NCI-H774 (cell line): ENCODE results near the gene ELP2.
"Not testable (repeated sequence)": the region's sequence is repeated elsewhere in the genome, so short reads cannot be mapped to it uniquely, and the experiment has no call there.

ENCODE experiments used
- DNase-seq: peaks from one replicate; lab custom pipeline; 2025; lab: John Stamatoyannopoulos, UW

The ELP2 gene

GRCh38 chr18:36157441-36157840 lies 27.7 kb downstream of the ELP2 start:
- DNase-seq = no peak

GRCh38 chr18:36158266-36158867 lies 28.7 kb downstream of the ELP2 start:
- no peak for DNase-seq

DNA sequence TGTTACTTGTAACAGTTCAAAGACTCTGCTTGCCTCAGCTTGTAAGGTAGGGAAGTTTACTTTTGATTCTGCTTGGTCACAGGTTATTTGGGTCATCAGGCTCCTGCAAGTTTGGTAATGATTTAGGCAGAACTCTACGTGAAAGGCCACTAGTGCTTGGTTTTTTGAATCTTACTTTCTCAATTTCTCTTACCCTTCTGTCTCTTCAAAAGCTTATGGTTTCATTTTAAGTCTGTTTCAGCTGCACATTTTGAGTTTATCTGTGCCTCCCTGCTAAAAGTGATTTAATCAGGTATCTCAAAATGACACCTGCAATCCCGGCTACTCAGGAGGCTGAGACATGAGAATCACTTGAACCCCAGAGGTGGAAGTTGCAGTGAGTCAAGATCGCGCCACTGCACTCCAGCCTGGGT lies 31.3 kb downstream of the ELP2 start:
- no peak for DNase-seq

- DNase-seq = no peak
Observed at GRCh38 chr18:36162981-36163380, 33.3 kb downstream of the ELP2 start.

DNA sequence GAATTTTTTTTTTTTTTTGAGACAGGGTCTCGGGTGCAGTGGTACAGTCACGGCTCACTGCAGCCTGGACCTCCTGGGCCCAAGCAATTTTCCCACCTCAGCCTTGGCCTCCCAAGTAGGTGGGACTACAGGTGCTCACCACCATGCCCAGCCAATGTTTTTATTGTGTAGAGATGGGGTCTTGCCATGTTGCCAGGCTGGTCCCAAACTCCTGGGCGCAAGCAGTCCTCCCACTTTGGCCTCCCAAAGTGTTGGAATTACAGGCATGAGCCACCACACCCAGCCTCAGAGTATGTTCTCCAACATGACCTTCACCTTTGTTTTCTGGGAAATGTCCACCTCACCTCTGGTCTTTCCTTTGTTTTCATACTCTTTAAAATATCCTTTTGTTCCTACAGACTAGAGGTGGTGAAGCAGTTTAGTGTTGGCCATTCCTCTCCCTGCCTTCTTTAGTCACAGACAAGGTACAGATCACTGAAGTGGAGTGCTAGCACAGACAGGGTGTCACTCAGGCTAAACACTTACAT lies 38.1 kb downstream of the ELP2 start:
- no peak for DNase-seq

DNA sequence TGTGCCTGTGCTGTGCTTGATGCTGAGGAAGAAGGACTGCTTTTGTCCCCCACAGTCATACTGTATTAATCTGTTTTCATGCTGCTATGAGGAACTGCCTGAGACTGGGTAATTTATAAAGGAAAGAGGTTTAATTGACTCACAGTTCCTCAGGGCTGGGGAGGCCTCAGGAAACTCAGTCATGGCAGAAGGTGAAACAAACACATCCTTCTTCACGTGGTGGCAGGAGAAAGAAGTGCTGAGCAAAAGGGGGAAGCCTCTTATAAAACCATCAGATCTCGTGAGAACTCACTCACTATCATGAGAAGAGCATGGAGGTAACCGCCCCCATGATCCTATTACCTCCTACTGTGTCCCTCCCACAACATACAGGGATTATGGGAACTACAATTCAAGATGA lies 38.6 kb downstream of the ELP2 start:
- DNase-seq = not testable (repeated sequence)

DNA sequence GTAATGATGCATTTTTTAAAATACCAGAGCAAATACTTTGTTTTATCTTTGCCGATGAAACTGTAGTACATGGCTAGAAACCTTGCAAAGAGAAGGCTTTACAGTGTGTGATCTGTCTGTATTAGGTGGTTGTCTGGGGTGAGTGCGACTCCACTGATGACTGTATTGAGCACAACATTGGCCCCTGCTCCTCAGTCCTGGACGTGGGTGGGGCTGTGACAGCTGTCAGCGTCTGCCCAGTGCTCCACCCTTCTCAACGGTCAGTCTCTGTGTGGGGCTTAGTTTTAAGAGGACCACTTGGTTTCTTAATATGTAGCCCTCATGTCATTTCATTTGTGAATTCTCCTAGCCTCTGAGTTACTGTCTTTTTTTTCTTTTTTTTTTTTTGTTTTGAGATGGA lies 40.2 kb downstream of the ELP2 start:
- DNase-seq = no peak

DNA sequence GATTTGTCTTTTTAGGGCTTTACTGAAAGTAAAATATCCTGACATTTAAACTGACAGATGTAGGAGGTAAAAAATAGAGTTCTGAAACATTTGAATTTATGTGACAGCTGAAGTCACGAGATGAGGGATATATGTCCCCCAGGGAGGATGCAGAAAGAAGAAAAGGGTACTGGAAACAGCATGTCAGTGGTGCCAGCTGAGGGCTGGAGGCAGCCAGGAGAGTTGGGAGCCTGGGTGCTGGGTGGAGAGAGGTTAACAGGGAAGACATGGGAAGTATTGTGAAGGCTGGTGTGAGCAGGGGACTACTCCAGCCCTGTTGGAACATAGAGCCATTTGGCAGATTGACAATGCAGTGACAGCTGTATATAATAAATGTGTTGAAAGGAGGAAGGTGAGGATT lies 45.8 kb downstream of the ELP2 start:
- no peak for DNase-seq

DNA sequence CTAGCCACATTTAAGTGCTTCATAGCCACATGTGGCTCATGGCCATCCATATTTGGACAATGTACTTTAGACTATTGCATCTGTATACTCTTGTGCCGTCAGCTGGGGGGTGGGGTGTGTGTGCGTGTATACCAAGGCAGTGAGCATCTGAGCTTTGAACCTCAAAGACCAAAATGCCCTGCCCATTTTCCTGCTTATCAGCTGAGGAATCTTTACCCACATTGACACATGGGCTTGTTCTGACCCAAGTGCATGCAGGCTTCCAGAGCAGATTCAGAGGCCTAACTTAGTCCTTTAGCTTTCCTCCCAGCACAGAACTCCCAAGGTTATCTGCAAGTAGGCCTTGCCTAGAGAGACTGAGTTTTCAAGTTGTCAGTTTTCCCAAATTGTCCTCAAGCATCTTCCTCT lies 46.5 kb downstream of the ELP2 start:
- no peak for DNase-seq

- no peak for DNase-seq
Observed at GRCh38 chr18:36176711-36177110, 47.0 kb downstream of the ELP2 start.

DNA sequence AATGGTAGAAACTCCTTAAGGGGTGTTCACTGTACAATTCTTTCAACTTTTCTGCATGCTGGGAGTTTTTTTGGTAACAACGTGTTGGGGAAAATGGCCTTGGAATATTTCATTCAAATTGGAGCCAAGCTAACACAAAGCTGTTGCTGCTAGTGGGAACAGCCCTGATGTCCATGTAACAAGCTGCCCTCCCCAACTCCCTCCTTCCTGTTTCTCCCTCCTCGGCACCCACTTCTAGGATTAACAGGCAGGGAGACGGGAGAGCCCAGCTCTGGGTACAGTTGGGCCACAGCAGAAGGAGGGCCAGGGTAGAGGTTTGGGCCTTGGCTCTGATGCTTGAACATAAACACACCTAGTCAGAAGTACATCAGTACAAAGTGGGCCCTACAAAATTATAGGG lies 48.2 kb downstream of the ELP2 start:
- DNase-seq = no peak

GRCh38 chr18:36179562-36180355 lies 50.1 kb downstream of the ELP2 start:
- no peak for DNase-seq

GRCh38 chr18:36181441-36181840 lies 51.7 kb downstream of the ELP2 start:
- DNase-seq = no peak

GRCh38 chr18:36181898-36182506 lies 52.3 kb downstream of the ELP2 start:
- no peak for DNase-seq

GRCh38 chr18:36183033-36183432 lies 53.3 kb downstream of the ELP2 start:
- DNase-seq = no peak

DNA sequence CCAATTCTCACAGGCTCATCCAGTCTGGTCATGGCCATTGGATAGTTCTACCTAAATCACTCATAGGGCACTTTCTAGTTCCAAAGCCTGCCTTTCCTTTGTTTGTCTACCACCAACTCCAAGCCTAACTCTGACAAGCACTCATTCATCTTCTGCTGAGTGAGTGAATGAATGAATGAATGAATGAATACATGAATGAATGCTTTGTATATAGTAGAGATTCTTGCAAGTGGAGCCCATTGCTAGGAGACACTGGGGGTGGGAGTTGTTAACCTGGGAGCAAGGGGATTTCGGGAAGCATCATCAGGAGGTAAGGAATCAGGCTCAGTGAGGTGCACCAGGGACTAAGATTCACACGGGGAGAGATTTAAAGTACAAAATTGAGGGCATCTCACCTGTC lies 54.3 kb downstream of the ELP2 start:
- DNase-seq = no peak

- DNase-seq = no peak
Observed at GRCh38 chr18:36185157-36185556, 55.5 kb downstream of the ELP2 start.

DNA sequence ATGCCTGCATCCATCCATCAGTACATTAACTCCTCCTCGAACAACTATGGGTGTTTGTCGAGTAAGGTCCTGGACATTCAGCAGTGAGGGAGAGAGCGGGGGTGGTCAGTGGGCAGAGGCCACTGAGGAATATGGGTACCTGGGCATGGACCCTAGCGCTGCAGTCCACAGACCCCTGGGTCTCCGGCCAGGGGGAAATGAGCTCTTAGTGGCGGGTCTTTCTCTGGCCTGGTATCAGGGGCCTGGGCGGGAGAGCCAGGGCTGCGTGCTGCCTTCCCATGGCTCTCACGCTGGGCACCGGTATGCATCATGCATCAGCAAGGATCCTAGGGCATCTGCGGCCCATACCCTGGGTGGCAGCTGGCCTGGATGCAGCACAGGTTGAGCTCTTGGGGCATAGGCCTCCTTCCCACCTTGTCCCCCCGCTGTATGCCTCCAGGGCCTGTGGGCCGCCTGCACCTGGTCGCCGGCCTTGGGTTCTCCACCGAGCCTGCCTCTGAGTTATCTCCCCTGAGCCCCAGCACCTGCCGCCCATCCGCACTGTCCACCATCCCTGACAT lies 56.3 kb downstream of the ELP2 start:
- no peak for DNase-seq

DNA sequence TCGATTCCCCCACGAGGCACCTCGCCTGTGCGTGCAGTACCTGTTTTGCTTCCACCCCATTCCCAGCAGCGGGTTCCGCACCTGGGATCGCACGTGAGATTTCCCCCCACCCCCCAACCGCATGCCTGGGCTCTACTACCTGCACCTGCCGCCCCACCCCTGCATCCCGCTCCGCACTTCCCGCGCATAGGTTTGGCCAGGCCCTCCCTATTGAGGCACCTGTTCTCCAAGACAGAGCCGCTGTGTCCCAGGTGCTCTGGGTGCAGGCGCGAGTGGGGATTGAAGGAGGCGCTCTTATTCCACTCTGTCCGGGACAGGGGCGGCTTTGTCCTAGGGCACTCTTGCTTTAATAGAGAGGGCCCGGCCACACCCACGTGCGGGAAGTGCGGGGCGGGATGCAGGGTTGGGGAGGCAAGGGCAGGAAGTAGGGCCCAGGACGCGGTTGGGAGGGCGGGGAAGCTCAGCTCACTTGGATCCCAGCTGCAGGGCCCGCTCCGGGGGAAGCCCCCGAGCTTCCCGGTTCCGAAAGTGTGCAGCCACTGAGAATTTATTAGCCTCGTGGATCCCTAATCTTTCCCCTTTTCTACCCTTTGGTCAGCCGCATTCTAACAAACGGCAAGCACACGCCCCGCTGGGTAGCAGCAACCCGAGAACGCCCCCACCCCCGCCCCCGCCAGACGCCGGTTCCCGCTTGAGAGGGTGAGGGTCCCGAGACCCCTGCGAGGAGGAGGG lies 56.9 kb downstream of the ELP2 start:
- no peak for DNase-seq

DNA sequence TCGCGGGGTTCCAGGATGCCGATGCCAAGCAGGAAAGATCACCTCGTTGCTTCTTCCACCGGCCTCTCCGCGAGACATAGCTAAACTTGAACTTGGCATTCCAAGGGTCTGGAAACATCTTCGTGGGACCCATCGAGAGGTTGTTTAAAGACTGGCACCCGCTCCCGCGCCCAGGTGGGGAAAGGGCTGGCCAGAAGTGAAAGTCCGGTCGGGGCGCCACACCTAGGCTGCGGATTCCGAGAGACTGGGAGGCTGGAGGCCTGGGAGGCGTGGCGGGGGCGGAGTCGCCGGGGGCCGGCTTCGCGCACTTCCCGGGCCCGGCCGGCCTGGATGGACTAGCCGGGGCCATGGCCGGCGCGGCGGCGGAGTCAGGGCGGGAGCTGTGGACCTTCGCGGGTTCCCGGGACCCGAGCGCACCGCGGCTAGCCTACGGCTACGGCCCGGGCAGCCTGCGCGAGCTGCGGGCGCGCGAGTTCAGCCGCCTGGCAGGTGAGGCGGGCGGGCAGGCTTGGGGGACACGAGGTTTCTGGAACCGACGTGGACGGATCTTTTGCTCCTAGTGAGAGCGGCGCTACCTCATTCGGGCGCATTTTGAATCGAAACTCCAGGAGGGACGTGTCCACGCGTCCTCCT lies 57.6 kb downstream of the ELP2 start, which contains the start of gene MOCOS:
TSS of gene MOCOS (plus strand) at position 305 of the 633 bp plus-strand sequence. CDS start at position 348, 43 bp downstream.
- peak; percentile 54 for DNase-seq
